ENCODE data around the gene RNF150. TPM values are rescaled to one million over a fixed set of nuclear protein-coding genes. Genes with fewer than 3 reads are reported as not detected.

The RNF150 gene
- polyA plus RNA-seq, 3 donors = 0.21 TPM; not detected in 2

DNA sequence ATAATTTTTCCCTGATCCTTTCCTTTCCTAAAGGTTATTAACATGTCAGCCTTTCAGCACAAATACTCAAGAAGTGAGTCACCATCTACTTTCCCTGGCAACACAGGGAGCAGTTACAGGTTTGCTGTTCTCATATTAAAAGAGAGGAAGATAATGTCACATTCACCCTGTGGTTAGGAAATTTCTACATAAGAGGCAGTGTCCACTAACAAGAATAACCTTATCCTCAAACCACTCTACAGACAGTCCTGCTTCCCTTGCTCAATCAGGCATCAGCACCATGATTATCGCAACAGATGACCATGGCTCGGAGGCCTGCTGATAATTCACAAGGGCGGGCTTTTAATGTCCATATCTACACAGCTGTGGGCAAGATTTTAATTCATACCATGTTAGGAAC, 30.9 kb downstream of the RNF150 start:
- Mint-ChIP-seq H3K4me1 (no peaks in the 10 kb centered on the region), H3K27me3 (ENCODE audit: low read depth in 3 of 3) (no peaks in the 10 kb centered on the region), H3K9me3 (peaks cover 0 to 3% (median 2%) of the 10 kb centered on the region in 7 donors), H3K36me3 (no peaks in the 10 kb centered on the region), H3K4me3 (no peak overlapping the region), H3K27ac (no peak overlapping the region)
- H3K4me3 ChIP-seq (replicated peaks in 1 of 3; ENCODE audit: low read depth in 2 of 3, low read length in 3 of 3) = no peak overlapping the region
- intact Hi-C loops (cut with micrococcal nuclease) = no loop called here
- H2AFZ ChIP-seq (ENCODE audit: insufficient read depth, low read depth, low read length, poor library complexity, severe bottlenecking) = no peak overlapping the region
- WGBS (ENCODE audit: insufficient coverage) = 50% methylated on average over 2 of the region's 3 CpGs
- H3K36me3 ChIP-seq (replicated peaks in 1 of 2; ENCODE audit: control insufficient read depth in 1 of 2, insufficient read depth in 2 of 2, low read length in 2 of 2) = no peaks in the 10 kb centered on the region
- H3K27ac ChIP-seq (ENCODE audit: low read depth in 1 of 2, low read length in 2 of 2) = no peak overlapping the region
- H3K9ac ChIP-seq (ENCODE audit: insufficient read depth, low read length, poor library complexity, severe bottlenecking) = no peak overlapping the region
- H3K27me3 ChIP-seq (ENCODE audit: control insufficient read depth in 2 of 2, insufficient read depth in 2 of 2, low read length in 2 of 2) = no peaks in the 10 kb centered on the region
- no peaks in the 10 kb centered on the region for H3K79me2 ChIP-seq (ENCODE audit: insufficient read depth, low read length)
- no peak for TF ChIP-seq CTCF (IDR thresholded peaks at IDR 0.05)
- no peak for DNase-seq
- no peaks in the 10 kb centered on the region for H3K4me1 ChIP-seq (ENCODE audit: control insufficient read depth in 1 of 2, insufficient read depth in 2 of 2, low read length in 2 of 2)
- H3K4me2 ChIP-seq (replicated peaks; ENCODE audit: extremely low read depth, low read length, poor library complexity, severe bottlenecking) = no peak overlapping the region
- no peaks in the 10 kb centered on the region for H3K9me3 ChIP-seq (replicated peaks in 1 of 2; ENCODE audit: control insufficient read depth in 1 of 2, insufficient read depth in 1 of 2, low read length in 2 of 2)
- no peaks in the 10 kb centered on the region for H4K20me1 ChIP-seq (ENCODE audit: insufficient read depth, low read length)

- intact Hi-C loops (cut with micrococcal nuclease) = no loop called here
- H4K20me1 ChIP-seq (ENCODE audit: insufficient read depth, low read length) = no peaks in the 10 kb centered on the region
- H3K4me2 ChIP-seq (replicated peaks; ENCODE audit: extremely low read depth, low read length, poor library complexity, severe bottlenecking) = no peak overlapping the region
- no peaks in the 10 kb centered on the region for H3K36me3 ChIP-seq (replicated peaks in 1 of 2; ENCODE audit: control insufficient read depth in 1 of 2, insufficient read depth in 2 of 2, low read length in 2 of 2)
- no peak overlapping the region for H3K9ac ChIP-seq (ENCODE audit: insufficient read depth, low read length, poor library complexity, severe bottlenecking)
- H3K36me3 Mint-ChIP-seq = no peaks in the 10 kb centered on the region
- no peak overlapping the region for H2AFZ ChIP-seq (ENCODE audit: insufficient read depth, low read depth, low read length, poor library complexity, severe bottlenecking)
- no CpG with 5 or more reads among the region's 4 CpGs for WGBS (ENCODE audit: insufficient coverage)
- H3K4me3 Mint-ChIP-seq = no peak overlapping the region
- H3K4me3 ChIP-seq (replicated peaks in 1 of 3; ENCODE audit: low read depth in 2 of 3, low read length in 3 of 3) = no peak overlapping the region
- no peaks in the 10 kb centered on the region for H3K9me3 ChIP-seq (replicated peaks in 1 of 2; ENCODE audit: control insufficient read depth in 1 of 2, insufficient read depth in 1 of 2, low read length in 2 of 2)
- no peak for DNase-seq
- no peak for TF ChIP-seq CTCF (IDR thresholded peaks at IDR 0.05)
- no peaks in the 10 kb centered on the region for H3K4me1 Mint-ChIP-seq
- H3K9me3 Mint-ChIP-seq = peaks cover 0 to 3% (median 2%) of the 10 kb centered on the region in 7 donors
- H3K27me3 Mint-ChIP-seq (ENCODE audit: low read depth in 3 of 3) = no peaks in the 10 kb centered on the region
- no peaks in the 10 kb centered on the region for H3K27me3 ChIP-seq (ENCODE audit: control insufficient read depth in 2 of 2, insufficient read depth in 2 of 2, low read length in 2 of 2)
- H3K79me2 ChIP-seq (ENCODE audit: insufficient read depth, low read length) = no peaks in the 10 kb centered on the region
- H3K4me1 ChIP-seq (ENCODE audit: control insufficient read depth in 1 of 2, insufficient read depth in 2 of 2, low read length in 2 of 2) = no peaks in the 10 kb centered on the region
- H3K27ac ChIP-seq (ENCODE audit: low read depth in 1 of 2, low read length in 2 of 2) = no peak overlapping the region
- H3K27ac Mint-ChIP-seq = no peak overlapping the region
Measured at GRCh38 chr4:141101511-141101910, 31.8 kb downstream of the RNF150 start.

Measured in CD14-positive monocyte (primary cell).